ENCODE results near the gene PIK3AP1.

- no peak for TF ChIP-seq POLR2AphosphoS5 (IDR thresholded peaks at IDR 0.05; ENCODE audit: borderline replicate concordance, low read depth, low read length)
- no peak for TF ChIP-seq EZH2 (IDR thresholded peaks at IDR 0.05)
Measured at GRCh38 chr10:96560489-96560888, 159.8 kb downstream of the PIK3AP1 start.

Measured in SK-N-MC (cell line).